ENCODE measurements around the gene IFI44.

Gene IFI44

DNA sequence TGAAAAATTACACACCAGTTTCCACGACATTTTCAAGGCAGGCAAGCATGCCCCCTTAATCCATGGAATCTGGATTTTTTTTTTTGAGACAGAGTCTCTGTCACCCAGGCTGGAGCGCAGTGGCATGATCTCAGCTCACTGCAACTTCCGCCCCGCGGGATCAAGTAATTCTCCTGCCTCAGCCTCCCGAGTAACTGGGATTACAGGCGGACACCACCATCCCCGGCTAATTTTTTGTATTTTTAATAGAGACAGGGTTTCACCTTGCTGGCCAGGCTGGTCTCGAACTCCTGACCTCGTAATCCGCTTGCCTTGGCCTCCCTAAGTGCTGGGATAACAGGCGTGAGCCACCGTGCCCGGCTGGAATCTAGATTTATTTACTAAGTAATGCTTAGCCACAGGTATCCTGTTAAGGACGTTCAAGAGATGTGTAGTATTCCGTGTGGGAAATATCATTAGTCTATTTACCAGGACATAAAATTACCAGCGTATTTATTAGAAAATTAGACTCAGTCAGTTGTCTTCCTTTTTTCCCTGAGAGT, 2.5 kb downstream of the IFI44 start:
- DNase-seq (ENCODE audit: low spot score), result no peak

DNA sequence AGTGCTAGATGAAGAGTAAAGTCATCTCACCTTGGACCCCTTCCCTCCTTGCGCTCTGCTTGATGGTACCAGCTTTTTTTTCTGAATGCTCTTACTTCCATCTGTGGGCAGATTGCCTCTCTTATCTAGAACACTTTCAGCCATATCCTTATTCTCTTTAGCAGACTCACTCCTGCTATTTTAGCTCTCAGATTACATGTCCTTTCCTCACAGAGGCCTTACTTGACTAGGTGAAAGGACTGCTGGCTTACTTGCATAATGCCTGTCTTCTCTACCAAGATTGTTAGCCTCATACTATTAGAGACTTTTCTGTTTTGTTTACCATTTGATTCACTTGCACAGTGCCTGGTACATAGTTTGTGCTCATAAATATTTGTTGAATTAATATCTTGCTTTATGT, 9.3 kb downstream of the IFI44 start:
- DNase-seq (ENCODE audit: low spot score), result no peak

DNA sequence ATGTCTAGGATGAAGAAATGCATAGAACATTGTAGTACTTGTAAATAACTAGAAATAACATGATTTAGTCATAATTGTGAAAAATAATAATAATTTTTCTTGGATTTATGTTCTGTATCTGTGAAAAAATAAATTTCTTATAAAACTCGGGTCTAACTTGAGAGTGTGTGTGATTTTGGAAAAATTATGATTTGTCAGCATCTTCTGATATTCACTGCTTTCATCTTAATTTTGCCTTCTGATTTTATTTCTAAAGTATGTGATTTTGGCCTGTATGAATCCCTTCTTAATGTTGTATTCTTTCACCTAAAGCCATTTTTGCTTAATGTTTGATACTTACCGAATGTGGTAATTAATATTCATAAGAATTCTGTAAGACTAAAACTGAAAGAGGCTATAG, 14.3 kb downstream of the IFI44 start:
- no peak for DNase-seq (ENCODE audit: low spot score)

DNA sequence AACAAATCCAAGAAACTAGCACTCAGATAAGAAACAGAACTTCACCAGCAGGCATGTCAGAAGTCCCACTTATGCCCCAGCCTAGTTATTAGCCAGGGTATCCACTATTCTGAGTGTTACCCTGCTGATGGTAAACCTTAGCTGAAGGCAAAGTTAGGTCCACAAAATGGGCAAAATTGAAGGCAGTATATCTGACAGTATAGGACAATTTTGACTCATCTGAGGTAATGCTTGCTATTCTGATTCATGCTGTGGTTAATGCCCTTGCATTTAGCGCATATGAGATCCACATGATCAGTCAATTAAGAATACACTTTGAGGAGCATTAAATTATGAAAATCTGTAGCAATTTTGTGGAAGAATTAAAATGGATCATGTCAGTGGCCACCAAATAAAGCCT, 15.1 kb downstream of the IFI44 start:
- no peak for DNase-seq (ENCODE audit: low spot score)

DNA sequence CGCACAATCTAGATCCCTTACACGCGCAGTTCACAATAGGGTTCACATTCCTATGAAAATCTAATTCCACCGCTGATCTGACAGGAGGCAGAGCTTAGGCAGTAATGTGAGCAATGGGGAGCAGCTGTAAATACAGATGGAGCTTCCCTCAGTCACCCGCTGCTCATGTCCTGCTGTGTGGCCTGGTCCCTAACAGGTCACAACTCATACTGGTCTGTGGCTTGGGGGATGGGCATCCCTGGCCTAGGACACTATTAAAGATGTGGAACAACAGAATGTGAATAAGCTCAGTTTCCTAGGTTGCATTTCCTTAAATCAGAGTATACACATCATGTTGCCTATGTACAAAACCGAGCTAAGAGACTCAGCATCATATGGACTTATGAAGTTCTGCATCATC, 16.2 kb downstream of the IFI44 start:
- no peak for DNase-seq (ENCODE audit: low spot score)

DNA sequence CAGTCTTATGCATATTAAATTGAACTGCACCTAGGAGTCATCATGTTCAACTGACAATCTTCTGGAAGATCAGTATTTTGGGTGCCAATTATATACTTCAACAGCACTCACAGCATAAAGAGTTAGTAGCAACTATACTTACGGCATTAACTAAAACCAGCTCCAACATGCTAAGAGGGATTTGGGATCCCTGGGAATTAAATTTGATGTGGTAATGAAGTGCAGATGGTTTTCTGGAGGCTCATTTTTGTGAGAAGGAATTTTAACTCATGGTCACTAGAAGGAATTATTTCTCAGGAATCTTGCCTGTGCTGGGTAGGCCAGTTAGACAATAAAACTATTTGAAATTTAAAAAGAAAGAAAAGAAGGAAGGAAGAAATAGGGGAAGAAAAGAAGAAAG, 18.3 kb downstream of the IFI44 start:
- no peak for DNase-seq (ENCODE audit: low spot score)

DNA sequence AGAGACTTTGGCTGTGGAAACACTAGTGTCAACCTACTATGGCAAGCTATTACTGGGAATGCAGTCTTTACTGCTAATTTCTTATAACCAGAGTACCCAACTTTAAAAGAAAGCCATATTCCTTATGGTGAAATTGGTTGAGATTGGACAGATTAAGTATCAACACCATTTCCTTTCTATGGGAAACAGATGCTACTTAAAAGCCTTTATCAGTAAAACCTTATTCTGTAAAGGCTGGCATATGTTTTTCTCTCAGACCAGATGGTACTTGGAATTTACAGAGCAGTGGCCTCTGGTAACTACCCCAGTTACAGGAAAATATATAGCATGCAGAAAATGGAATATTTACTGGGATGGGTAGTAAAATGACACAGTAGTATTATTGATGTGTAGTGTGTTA, 18.8 kb downstream of the IFI44 start:
- no peak for DNase-seq (ENCODE audit: low spot score)

DNA sequence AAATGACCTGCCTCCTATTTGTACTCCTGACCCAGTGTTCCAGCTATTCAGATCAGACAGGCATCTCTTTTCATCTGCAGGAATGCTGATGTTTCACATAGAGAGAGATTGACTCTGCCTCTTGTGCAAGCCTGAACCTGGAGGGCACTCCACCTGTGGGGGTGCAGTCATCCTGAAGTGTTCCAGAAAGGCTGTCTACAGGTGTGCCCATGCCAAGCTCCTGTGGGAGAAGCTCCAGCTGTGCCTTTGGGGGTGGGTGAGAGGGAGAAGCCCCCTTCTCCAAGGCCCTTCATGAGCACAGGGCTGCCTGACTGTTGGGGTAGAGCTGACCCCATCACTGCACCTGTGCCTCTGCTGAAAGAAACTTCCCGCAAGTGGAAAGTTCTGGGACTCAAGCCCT, 22.8 kb downstream of the IFI44 start:
- no peak for DNase-seq (ENCODE audit: low spot score)

DNA sequence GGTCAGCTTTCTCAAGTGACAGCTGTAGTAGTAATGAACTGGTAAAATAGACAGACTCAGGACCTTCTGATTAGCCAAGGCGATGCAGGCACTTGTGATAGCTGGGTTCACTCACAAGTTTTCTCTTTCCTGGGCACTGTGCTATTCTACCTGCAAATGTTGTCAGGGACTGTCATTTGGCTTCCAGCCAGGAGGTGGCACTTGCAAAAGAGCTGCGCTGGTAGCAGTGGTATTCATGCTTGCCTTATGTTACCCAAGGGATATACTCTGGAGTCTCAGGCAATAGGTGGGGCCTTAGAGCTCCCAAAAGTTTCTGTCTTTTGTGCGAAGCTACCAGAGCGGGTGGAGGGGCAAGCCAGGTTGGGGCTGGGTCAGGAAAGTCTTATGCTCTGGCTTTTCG, 23.5 kb downstream of the IFI44 start:
- no peak for DNase-seq (ENCODE audit: low spot score)

DNA sequence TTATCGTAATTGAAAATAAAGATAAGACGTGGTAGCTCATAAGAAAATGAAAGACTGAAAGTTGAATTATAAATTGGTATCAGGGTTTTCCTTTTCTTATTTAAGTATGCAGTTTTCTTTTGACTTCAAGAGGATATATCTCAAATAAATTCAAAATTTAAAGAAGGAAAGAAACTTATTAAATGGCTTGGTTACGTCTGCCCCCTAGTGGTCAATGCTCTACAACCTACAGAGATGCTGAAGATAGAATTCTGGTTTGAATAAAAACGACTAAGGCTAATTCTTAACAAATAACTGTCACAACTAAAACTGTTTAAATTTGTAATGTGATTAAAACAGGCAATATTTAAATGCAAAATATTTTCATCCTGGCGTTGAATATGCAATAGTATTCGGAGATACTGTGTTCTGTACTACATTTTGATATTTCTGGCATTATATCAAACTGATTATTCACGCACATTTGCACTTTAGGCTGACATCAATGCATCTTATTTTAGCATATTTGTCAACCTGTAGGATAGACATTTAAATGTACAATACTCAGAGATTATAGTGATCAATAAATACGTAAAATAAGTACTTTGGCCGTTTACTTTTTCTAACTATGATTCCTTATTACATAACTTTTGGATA, 26.8 kb downstream of the IFI44 start:
- DNase-seq (ENCODE audit: low spot score), result no peak

DNA sequence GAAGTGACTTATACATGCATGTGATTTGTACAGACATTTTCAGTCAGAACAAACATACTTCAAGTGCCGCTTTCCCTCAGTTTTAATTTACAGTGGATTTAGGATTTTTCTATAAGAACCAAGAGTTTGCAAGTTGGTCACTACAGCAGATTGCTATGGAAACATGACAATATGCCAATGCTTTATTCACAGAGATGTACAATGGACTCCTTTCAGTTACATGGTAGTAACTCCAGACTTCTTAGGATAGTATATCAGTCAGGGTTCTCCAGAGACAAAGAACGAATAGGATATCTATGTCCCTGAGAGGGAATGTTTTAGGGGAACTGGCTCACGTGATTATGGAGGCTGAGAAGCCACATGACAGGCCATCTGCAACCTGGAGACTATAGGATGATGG, 27.4 kb downstream of the IFI44 start:
- DNase-seq (ENCODE audit: low spot score), result no peak

DNA sequence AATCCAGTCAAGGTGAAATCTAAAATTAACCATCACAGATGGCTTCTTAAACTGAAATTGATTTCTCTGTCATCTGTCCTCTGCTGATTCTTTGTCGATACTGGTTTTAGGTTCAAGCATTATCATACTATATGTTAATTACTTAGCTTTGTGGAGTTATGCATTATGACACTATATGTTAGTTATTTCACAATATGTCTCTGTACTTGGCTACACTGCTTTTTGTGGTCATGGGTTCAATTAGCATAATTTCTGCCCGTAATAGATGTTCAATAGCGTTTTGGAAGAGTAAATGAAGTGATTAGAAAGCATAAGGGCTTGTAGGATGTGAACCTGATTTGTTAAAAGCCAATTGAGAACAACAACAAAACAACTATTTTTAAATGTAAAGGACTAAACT, 28.2 kb downstream of the IFI44 start:
- no peak for DNase-seq (ENCODE audit: low spot score)

DNA sequence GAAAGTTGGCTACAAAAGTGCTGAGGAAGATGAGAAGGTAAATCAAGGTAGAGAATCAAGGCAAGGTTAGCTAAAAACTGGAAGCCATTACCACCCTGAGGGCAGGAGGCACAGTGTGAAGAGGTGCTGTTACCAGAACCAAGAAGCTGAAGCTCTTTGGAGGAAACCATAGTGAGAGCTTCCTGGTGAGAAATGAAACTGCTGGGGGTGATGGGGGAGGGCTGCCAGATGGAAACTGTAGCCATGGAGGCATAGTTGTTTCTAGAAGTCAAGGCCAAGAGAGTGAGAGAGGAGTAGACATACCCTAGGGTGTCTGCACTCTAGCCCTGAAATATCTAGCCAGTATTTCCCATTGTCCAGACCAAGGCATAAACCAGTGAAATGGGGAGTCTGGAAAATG, 28.7 kb downstream of the IFI44 start:
- no peak for DNase-seq (ENCODE audit: low spot score)

DNA sequence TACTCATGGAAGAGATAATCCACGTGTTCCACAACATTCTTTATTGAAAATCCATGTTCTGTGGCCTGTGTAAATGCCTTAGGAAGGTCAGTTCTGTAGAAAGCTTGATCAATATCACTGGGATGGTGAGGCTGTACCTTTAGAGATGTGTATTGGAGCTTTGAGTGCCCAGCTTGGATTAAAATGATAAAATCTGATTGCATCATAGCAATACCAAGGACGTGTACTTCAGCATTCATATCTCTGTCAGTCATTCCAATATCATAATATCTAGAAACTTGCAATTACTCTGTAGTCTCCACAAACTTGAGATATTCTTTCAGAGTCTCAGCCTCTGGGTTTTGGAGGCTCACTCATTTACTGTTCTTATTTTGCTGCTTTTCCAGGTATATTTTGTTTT, 31.6 kb downstream of the IFI44 start:
- DNase-seq (ENCODE audit: low spot score), result no peak

DNA sequence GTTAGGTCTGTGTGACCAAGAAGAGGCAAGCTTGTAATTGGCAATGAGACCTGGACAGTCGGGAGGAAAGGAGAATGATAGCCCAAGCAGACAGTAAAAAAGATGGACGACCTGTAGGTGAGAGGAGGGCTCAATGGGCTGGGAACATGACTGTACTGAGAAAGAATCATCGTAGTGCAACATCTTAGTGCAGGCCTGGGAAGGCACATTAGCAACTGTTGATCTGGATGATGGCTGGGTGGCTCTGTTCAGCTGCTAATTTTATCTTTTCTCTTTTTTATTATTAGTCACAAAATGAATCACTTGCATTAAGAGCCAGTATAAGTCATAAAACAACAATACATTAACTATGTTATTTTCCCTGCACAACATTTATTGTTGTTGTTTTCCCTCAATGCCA, 32.9 kb downstream of the IFI44 start:
- no peak for DNase-seq (ENCODE audit: low spot score)

DNA sequence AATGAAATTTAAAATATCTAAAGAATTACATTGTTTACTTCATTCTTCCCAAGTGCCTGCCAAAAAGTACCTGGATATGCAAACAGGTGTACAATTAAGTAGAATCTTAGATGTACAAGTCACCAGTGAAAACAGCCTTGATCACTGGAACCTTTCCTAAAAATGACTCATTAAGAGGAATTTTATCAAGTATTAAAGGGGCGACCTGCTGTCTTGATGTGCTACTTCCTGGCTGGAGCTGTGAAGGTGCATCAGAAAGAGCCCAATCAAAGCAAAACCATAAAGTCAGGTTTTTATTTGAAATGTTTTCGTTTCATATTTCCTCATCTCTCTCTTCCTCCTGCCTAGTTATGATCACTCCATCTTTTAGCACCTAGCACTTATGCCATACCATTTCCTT, 33.4 kb downstream of the IFI44 start:
- DNase-seq (ENCODE audit: low spot score), result no peak

DNA sequence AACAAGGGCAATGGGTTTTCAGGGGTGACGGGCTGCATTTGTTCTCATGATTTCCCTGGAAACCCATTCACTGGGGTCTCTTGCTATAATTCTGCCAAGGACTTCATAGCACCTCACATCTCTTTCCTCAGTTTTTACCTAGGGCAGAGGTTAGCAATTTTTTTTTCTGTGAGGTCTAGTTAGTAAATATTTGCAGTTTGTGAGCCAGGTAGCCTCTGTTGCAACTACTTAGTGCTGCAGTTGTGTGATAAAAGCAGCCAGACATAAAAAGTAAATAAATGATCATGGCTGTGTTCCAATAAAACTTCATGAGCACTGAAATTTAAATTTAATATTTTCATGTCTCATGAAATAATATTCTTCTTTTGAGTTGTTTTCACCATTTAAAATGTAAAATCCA, 37.7 kb downstream of the IFI44 start:
- no peak for DNase-seq (ENCODE audit: low spot score)

DNA sequence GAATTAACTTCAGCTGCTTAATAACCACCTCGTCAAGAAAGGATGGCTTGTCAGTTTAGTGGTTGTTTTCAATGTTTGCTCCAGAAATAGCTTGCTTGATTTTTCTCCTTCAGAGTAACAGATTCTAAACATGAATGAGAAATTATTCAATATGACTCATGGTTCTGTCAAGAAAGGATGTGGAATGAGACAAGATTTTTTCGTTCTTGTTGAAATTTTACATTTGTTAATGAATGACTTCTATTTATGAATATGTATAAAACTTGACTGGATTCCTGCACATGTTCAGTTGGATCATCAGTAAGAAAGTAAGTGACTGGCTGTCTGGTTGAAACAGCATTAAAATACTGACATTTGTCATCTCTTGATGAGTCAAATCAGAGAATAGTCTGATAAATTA, 38.3 kb downstream of the IFI44 start:
- DNase-seq (ENCODE audit: low spot score), result no peak

DNA sequence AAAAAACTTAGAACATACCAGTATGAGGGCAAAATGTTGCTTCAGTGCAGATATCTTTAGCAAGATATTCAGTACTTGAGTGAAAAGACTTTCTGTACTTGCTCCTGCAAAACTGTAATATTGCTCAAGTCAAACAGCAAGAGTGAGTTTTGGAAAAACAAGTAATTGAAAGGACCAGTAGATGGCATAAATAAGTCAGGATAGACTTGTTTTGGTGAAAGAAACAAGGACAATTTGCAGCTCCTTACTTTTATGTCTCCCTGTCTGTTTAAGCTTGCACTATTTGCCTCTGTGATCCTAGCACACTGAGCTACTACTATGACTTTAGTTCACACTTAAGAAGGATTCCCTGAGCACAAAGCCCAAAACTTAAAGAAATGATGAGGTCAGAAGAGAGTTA, 39.1 kb downstream of the IFI44 start:
- no peak for DNase-seq (ENCODE audit: low spot score)

DNA sequence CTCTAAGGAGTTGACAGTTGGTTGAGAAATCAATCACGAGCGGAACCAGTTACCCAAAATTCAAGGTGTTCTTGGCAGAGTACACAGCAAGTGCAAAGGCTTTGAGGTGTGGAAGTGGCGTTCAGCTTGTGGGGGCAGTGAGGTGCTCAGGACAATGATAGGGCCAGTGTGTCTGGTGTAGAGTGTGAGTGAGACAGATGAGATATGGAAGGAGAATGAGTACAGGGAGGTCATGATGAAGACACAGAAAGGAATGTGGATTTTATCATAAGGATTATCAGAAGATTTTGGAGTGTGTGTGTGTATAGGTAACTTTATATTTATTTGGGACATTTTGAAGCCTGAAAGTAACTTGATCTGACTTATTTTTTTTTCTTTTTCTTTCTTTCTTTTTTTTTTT, 40.9 kb downstream of the IFI44 start:
- no peak for DNase-seq (ENCODE audit: low spot score)

DNA sequence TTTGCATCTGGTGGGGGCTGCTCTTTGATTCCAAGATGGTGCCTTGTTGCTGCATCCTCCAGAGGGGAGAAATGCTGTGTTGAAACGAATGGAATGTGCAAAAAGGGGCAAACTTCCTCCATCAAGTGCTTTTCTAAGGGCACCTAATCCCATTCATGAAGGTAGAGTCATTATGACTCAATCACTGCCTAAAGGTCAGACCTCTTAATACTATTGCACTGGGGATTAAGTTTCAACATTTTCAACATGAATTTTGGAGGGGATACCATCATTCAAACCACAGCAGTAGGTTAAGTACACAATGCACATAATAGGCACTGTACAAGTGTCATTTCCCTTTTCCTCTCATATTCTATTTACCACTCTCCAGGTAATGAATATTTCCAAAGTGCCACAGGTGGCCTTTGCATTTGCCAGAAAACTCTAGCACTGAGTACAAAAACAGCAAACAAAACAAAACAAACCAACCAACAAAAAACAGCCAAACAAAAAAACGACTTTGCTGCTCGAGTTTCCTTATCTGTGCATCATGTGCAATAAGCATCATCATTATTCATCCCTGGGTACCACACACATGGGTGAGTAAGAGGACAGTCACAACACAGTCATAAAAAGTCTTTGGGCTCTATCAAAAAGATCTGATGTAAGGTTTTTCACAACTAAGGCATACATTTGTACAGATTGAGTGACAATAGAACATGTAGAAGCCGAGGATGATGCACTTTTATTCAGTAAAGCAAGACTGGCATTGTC, 42.5 kb downstream of the IFI44 start:
- DNase-seq (ENCODE audit: low spot score), result no peak

DNA sequence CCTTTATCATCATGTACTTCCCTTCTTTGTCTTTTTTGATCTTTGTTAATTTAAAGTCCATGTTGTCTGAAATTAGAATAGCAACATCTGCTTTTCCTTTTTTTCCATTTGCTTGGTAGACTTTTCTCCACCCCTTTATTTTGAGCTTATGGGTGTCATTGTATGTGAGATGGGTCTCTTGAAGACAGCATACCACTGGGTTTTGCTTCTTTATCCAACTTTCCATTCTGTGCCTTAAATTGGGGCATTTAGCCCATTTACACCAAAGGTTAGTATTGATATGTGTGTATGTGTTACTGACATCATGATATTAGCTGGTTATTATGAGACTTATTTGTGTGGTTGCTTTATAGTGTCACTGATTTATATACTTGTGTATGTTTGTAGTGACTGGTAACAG, 50.2 kb downstream of the IFI44 start:
- DNase-seq (ENCODE audit: low spot score), result no peak

DNA sequence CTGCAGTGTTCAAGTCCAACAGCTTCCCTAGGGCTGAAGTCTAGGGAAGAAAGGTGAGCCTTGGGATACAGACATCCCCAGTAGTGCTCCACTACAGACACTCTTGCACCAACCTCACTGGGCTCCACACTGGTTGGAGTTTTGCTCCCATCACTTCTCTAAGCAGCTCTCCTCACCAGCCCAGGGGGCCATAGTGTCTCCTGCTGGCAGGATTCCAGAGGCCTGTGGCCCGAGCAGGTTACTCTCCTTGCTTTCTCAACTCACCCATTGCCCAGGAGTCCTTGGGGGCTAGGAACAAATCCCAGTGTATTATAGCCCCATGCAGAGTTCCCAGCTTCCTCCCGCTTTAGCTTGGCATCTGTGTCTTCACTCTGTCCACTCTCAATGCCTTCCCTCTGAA, 52.8 kb downstream of the IFI44 start:
- DNase-seq (ENCODE audit: low spot score), result no peak

DNA sequence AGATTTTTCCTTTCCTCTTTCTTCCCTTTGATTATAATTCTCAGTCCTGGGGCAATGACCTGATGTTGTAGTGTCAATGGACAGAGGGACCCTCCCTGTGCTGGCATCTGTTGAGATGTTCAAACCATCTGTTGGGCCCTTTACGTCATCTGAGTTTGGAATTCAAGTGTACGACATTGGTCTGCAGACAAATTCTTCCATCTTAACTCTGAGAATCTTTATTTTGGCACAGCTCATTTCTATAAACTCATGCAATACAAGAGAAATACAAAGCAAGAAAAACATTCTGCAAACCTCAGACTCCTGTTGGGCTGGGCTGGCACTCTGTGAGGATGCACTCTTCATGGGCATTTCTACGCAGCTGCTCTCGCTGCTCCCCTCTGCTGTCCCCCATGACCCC, 54.2 kb downstream of the IFI44 start:
- no peak for DNase-seq (ENCODE audit: low spot score)
